ENCODE measurements around the gene TUT4.

GRCh38 chr1:52506349-52506748, 46.5 kb downstream of the TUT4 start:
- no peak for TF ChIP-seq CTCF (IDR thresholded peaks at IDR 0.05 in 8 of 11, conservative IDR thresholded peaks at IDR 0.05 in 3 of 11)
- no peak for TF ChIP-seq POLR2A (IDR thresholded peaks at IDR 0.05)
